Glomerular visceral epithelial cell (primary cell): ENCODE measurements around the gene ARHGAP8.

Experiments used
- DNase-seq: peaks from one replicate; pipeline ENCODE4 v3.0.0-alpha.2; 2016; ENCODE audit errors: extremely low spot score

ARHGAP8 gene

GRCh38 chr22:44860311-44860710 is 107.9 kb downstream of the ARHGAP8 start:
- no peak for DNase-seq

- no peak for DNase-seq
Observed at GRCh38 chr22:44861245-44861644, 108.9 kb downstream of the ARHGAP8 start.

GRCh38 chr22:44862281-44862680 is 109.9 kb downstream of the ARHGAP8 start:
- no peak for DNase-seq

- no peak for DNase-seq
Observed at GRCh38 chr22:44862981-44863860, 110.8 kb downstream of the ARHGAP8 start.

GRCh38 chr22:44865193-44866057 is 113.0 kb downstream of the ARHGAP8 start:
- no peak for DNase-seq

GRCh38 chr22:44869196-44869595 is 116.8 kb downstream of the ARHGAP8 start:
- DNase-seq = no peak

GRCh38 chr22:44870021-44870420 is 117.6 kb downstream of the ARHGAP8 start:
- DNase-seq = no peak

GRCh38 chr22:44871782-44872181 is 119.4 kb downstream of the ARHGAP8 start:
- no peak for DNase-seq

GRCh38 chr22:44876921-44877320 is 124.5 kb downstream of the ARHGAP8 start:
- DNase-seq = no peak

GRCh38 chr22:44878483-44879300 is 126.3 kb downstream of the ARHGAP8 start:
- no peak for DNase-seq

GRCh38 chr22:44879301-44879680 is 126.9 kb downstream of the ARHGAP8 start:
- no peak for DNase-seq

- DNase-seq = no peak
Observed at GRCh38 chr22:44880610-44881290, 128.4 kb downstream of the ARHGAP8 start.

- DNase-seq = no peak
Observed at GRCh38 chr22:44881624-44882023, 129.2 kb downstream of the ARHGAP8 start.

- DNase-seq = no peak
Observed at GRCh38 chr22:44882226-44882905, 130.0 kb downstream of the ARHGAP8 start.

- no peak for DNase-seq
Observed at GRCh38 chr22:44883011-44883421, 130.6 kb downstream of the ARHGAP8 start.

- DNase-seq = no peak
Observed at GRCh38 chr22:44884562-44884961, 132.2 kb downstream of the ARHGAP8 start.

- DNase-seq = no peak
Observed at GRCh38 chr22:44884968-44885805, 132.8 kb downstream of the ARHGAP8 start.

GRCh38 chr22:44885806-44886360 is 133.5 kb downstream of the ARHGAP8 start:
- no peak for DNase-seq

- DNase-seq = no peak
Observed at GRCh38 chr22:44887941-44888366, 135.6 kb downstream of the ARHGAP8 start.
